HUES6 (cell line): ENCODE data around the gene ANKRD6.

ENCODE experiments used
- H3K27ac ChIP-seq: 2 replicates; pipeline ENCODE4 v1.7.0; 2013; ENCODE audit warnings: low read depth, mild to moderate bottlenecking, low read length, inconsistent platforms
- H3K27me3 ChIP-seq: 2 replicates; pipeline ENCODE4 v1.6.1; 2013; ENCODE audit warnings: low read length; ENCODE audit not compliant: control insufficient read depth, insufficient read depth
- H3K36me3 ChIP-seq: 2 replicates; pipeline ENCODE4 v1.6.1; 2013; ENCODE audit warnings: low read length; ENCODE audit not compliant: control insufficient read depth, insufficient read depth
- H3K4me1 ChIP-seq: 2 replicates; pipeline ENCODE4 v1.6.1; 2013; ENCODE audit warnings: low read length; ENCODE audit not compliant: control insufficient read depth, insufficient read depth
- H3K4me3 ChIP-seq: 2 replicates; pipeline ENCODE4 v1.5.1; 2013; ENCODE audit warnings: low read depth, low read length
- H3K9ac ChIP-seq: one replicate; pipeline ENCODE4 v1.6.1; 2013; ENCODE audit warnings: mild to moderate bottlenecking, low read length
- H3K9me3 ChIP-seq: 2 replicates; pipeline ENCODE4 v1.6.1; 2013; ENCODE audit warnings: low read depth, low read length; ENCODE audit not compliant: control insufficient read depth, insufficient read depth

Gene ANKRD6

GRCh38 chr6:89414215-89414614, 18.7 kb upstream of the ANKRD6 start:
- H3K4me3 ChIP-seq, result no peak overlapping the region
- H3K9ac ChIP-seq, result no peak overlapping the region
- H3K27ac ChIP-seq, result no peak overlapping the region
- no peaks in the 10 kb centered on the region for H3K9me3 ChIP-seq
- peaks cover 55% of the 10 kb centered on the region for H3K27me3 ChIP-seq
- H3K4me1 ChIP-seq, result peaks cover 19% of the 10 kb centered on the region
- H3K36me3 ChIP-seq, result no peaks in the 10 kb centered on the region

GRCh38 chr6:89415185-89415584, 17.8 kb upstream of the ANKRD6 start:
- Histone ChIP-seq H3K9ac (no peak overlapping the region), H3K27me3 (peaks cover 47% of the 10 kb centered on the region), H3K4me3 (no peak overlapping the region), H3K4me1 (peaks cover 9% of the 10 kb centered on the region), H3K36me3 (no peaks in the 10 kb centered on the region), H3K27ac (no peak overlapping the region), H3K9me3 (no peaks in the 10 kb centered on the region)

DNA sequence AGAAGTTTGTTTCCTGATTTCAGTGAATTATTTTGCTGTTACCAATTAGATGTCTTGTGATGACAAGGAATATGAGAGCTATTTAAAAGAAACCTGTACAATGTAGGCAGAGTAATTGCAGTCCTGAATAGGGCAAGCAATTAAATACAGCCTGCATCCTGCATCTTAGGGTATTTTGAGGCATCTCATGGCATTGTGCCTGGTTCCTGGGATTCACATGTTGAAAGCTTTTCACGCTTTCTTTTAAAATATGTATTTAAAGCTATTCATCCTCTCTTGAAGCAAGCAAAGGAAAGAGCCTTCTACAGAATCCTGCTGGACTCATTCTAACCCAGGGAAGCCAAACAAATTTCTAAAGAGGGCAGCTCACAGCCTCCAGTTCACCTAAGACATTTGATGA, 16.2 kb upstream of the ANKRD6 start:
- Histone ChIP-seq H3K9ac (no peak overlapping the region), H3K36me3 (no peaks in the 10 kb centered on the region), H3K27ac (no peak overlapping the region), H3K4me1 (0 out of 2 replicates have a peak, but pooled peaks cover 5% of the 10 kb centered on the region), H3K9me3 (no peaks in the 10 kb centered on the region), H3K27me3 (peaks cover 33% of the 10 kb centered on the region), H3K4me3 (no peak overlapping the region)

DNA sequence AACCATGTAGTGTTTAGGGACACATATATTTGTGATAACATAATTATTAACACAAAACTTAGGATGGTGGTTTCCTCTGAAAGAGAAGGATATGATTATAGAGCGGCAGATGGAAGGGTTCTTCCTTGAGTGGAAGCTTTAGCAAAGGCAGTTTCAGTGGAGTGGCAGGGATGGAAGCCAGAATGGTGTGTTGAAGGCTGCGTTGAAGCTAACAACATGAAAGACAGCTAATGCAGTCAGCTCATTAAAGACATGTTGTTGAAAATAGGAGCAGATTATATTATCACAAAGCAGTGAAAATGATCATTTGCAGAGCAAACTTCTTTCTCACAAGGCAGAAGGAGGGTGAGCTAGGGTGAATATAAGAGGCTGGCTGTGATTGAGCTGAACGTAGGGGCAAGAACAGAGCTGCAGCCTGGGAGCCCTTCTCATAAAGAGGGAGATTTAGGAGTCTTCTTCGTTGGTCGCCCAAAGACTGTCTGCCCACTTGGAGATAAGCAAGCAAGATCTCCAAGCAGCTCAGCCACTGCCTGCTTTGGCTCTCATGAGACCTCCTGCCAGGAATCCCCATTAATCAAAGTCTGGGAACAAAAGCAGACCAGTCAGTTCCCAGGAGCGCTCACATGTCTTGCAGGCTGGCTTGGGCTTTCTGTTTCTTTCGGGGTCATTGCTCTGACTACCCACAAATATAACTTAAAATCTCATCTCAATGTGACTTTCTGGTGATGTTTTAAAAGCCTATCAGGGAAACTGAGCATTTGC, 2.6 kb upstream of the ANKRD6 start:
- Histone ChIP-seq H3K36me3 (no peaks in the 10 kb centered on the region), H3K27me3 (peaks cover 26% of the 10 kb centered on the region), H3K27ac (no peak overlapping the region), H3K4me3 (no peak overlapping the region), H3K9me3 (no peaks in the 10 kb centered on the region), H3K4me1 (peaks cover 9% of the 10 kb centered on the region; the same call in 1 of the 2 replicates), H3K9ac (no peak overlapping the region)

DNA sequence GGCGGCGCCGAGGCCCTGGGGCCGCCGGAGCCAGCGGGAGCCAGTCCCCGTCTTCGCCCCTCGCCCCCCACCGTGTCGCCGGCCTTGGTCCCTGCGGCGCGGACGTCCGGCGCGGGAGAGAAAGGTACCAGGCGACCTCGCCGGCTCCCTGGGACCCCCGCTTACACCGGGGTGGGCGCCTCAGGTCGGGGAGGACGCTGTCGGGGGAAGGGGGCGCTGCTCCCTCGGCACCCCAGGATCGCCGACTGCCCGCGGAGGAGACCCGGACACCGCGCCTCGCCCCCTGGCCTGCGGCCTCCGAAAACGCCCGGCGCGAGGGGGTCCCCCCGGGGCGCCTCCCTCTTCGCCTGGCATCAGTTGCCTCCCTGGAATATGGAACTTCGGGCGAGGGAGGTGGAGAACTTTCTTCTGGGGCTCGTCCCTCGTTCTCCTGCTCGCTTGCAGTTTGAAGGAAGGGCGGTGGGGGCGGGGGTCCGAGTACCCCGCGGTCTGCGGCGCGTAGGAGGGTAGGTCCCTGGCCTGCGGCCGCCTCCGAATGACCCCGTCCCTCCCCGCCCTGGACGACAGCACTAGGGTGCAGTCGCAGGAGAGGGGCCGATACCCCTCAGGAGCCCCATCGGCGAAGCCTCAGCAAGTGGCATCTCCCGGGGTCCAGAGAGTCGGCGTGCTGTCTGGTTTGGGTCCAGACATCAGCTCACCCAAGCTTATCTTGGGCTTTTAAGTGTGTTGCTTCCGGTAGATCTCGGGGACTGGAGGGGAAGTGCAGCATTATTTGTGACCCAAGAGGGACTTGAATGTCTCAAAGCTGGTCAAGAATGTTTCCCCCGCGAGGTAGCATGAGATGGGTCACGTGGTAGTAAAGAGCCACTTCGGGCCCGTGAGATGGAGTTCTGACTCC, 549 bp downstream of the ANKRD6 start:
- H3K36me3 ChIP-seq, result no peaks in the 10 kb centered on the region
- peak overlapping the region; percentile 71 for H3K4me3 ChIP-seq
- no peaks in the 10 kb centered on the region for H3K9me3 ChIP-seq
- peaks cover 42% of the 10 kb centered on the region for H3K27me3 ChIP-seq
- H3K4me1 ChIP-seq, result peaks cover 18% of the 10 kb centered on the region; the same call in 1 of the 2 replicates
- H3K27ac ChIP-seq, result no peak overlapping the region
- peak overlapping the region; percentile 65 for H3K9ac ChIP-seq

GRCh38 chr6:89434150-89434499, 1.2 kb downstream of the ANKRD6 start:
- peak overlapping the region; percentile 71 for H3K4me3 ChIP-seq
- H3K27me3 ChIP-seq, result peaks cover 48% of the 10 kb centered on the region
- H3K4me1 ChIP-seq, result peaks cover 18% of the 10 kb centered on the region; the same call in 1 of the 2 replicates
- no peaks in the 10 kb centered on the region for H3K36me3 ChIP-seq
- H3K27ac ChIP-seq, result no peak overlapping the region
- no peaks in the 10 kb centered on the region for H3K9me3 ChIP-seq
- H3K9ac ChIP-seq, result no peak overlapping the region

DNA sequence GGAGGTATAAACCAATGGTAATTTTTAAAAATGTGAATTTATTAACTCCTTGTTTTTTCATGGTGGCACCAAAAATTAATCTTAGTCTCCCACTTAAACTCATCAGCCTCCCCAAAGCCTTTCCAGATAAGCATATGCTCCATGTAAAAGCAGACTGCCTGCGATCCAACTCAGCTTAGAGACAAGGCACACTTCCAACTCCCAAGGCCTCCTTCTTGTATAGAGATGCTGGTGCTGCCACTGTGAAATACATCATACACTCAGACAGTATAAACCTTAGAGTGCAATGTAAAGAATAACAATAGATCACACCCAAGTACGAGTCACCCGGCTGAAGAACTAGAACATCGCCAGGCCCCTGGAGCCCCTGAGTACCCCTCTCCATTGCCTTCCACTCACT, 2.0 kb downstream of the ANKRD6 start:
- H3K27ac ChIP-seq, result no peak overlapping the region
- H3K4me3 ChIP-seq, result no peak overlapping the region
- no peaks in the 10 kb centered on the region for H3K36me3 ChIP-seq
- no peaks in the 10 kb centered on the region for H3K9me3 ChIP-seq
- H3K4me1 ChIP-seq, result peaks cover 18% of the 10 kb centered on the region; the same call in 1 of the 2 replicates
- no peak overlapping the region for H3K9ac ChIP-seq
- peaks cover 54% of the 10 kb centered on the region for H3K27me3 ChIP-seq

DNA sequence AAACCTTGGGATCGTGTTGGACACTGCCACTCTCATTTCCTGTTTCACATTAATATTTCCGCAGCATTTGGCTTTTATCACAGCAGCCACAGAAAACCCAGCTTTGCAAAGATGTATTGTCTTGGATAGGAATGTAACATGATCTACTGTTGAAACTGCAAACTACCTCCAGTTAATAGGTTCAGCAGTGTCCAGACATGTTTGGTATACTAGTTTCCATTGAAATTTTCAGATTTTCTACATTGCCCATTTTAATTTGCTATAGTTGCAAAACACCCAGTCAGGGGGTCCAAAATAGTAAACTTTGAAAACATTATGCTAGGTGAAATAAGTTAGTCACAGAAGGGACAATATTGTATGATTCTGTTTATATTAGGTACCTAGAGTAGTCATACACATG, 3.3 kb downstream of the ANKRD6 start:
- H3K27me3 ChIP-seq, result peaks cover 65% of the 10 kb centered on the region
- H3K9ac ChIP-seq, result no peak overlapping the region
- no peak overlapping the region for H3K4me3 ChIP-seq
- H3K4me1 ChIP-seq, result peaks cover 18% of the 10 kb centered on the region; the same call in 1 of the 2 replicates
- no peak overlapping the region for H3K27ac ChIP-seq
- H3K36me3 ChIP-seq, result no peaks in the 10 kb centered on the region
- no peaks in the 10 kb centered on the region for H3K9me3 ChIP-seq

GRCh38 chr6:89438248-89438647, 5.3 kb downstream of the ANKRD6 start:
- Histone ChIP-seq H3K4me1 (peaks cover 18% of the 10 kb centered on the region; the same call in 1 of the 2 replicates), H3K4me3 (no peak overlapping the region), H3K27me3 (peaks cover 65% of the 10 kb centered on the region), H3K9me3 (no peaks in the 10 kb centered on the region), H3K9ac (no peak overlapping the region), H3K27ac (no peak overlapping the region), H3K36me3 (no peaks in the 10 kb centered on the region)

DNA sequence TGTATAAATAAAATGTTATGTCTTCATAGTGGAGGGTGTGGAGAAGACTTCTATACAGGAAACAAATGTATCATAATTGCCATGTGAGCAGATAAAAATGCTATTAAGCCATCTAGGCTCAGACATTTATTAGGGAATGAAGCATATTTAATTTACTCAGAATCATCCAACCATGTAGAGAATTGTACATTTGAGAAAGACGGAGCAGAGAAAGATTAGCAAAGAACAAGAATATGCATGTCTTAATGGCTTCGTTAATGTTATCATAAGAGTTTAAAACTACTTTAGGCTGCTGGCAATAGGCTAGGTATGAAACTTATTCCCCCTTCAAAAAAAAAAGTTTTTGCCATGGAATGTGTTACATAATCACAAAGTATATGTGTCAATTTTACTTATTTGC, 6.1 kb downstream of the ANKRD6 start:
- Histone ChIP-seq H3K27me3 (peaks cover 58% of the 10 kb centered on the region), H3K4me1 (peaks cover 13% of the 10 kb centered on the region; the same call in 1 of the 2 replicates), H3K9me3 (no peaks in the 10 kb centered on the region), H3K4me3 (no peak overlapping the region), H3K27ac (no peak overlapping the region), H3K36me3 (no peaks in the 10 kb centered on the region), H3K9ac (no peak overlapping the region)

GRCh38 chr6:89440200-89440599, 7.2 kb downstream of the ANKRD6 start:
- H3K9ac ChIP-seq, result no peak overlapping the region
- H3K27ac ChIP-seq, result no peak overlapping the region
- H3K36me3 ChIP-seq, result no peaks in the 10 kb centered on the region
- H3K9me3 ChIP-seq, result no peaks in the 10 kb centered on the region
- 0 out of 2 replicates have a peak, but pooled peaks cover 10% of the 10 kb centered on the region for H3K4me1 ChIP-seq
- H3K27me3 ChIP-seq, result peaks cover 46% of the 10 kb centered on the region
- no peak overlapping the region for H3K4me3 ChIP-seq
